ENCODE results near the gene ENC1. TPM values are rescaled to one million over a fixed set of nuclear protein-coding genes. Genes with fewer than 3 reads are reported as not detected.

ENC1 gene
- total RNA-seq (150 and 151 TPM in 2 replicates), polyA plus RNA-seq (35.9 and 58.8 TPM in 2 replicates)

GRCh38 chr5:74640450-74640953 is at the start of gene ENC1:
TSS of gene ENC1 (minus strand) at chr5:74640728. CDS start at chr5:74636485, 4,243 bp downstream.
- 0% methylated on average over 39 of the region's 59 CpGs for WGBS (ENCODE audit: low lambda C conversion rate, missing lambda C conversion rate)
- Histone ChIP-seq H3K4me3 (peak within 1 kb of the TSS; percentile 85), H3K79me2 (peaks cover 48% of the 10 kb centered on the region), H3K36me3 (replicated peaks; ENCODE audit: insufficient read depth, low read depth) (no peaks in the 10 kb centered on the region), H3K4me1 (ENCODE audit: insufficient read depth) (peaks cover 27% of the 10 kb centered on the region), H3K9me2 (replicated peaks; ENCODE audit: insufficient read depth) (no peaks in the 10 kb centered on the region), H4K20me1 (ENCODE audit: insufficient read depth, poor library complexity, severe bottlenecking) (peaks cover 43% of the 10 kb centered on the region), H3K27me3 (no peaks in the 10 kb centered on the region), H3K27ac (peak within 1 kb of the TSS; percentile 97), H3K4me2 (peak within 1 kb of the TSS; percentile 97), H2AFZ (peak within 1 kb of the TSS; percentile 62), H3K9me3 (ENCODE audit: low read depth) (no peaks in the 10 kb centered on the region)
- TF ChIP-seq EZH2phosphoT487 (IDR thresholded peaks at IDR 0.05; ENCODE audit: low read depth, severe bottlenecking, unreplicated experiment) = no peak
- peak; percentile 37 for TF ChIP-seq CTCF (IDR thresholded peaks at IDR 0.05; ENCODE audit: poor library complexity)
- TF ChIP-seq EZH2 (IDR thresholded peaks at IDR 0.05; ENCODE audit: borderline replicate concordance) = no peak
- peak; percentile 94 for DNase-seq (ENCODE audit: low spot score)

GRCh38 chr5:74686962-74687751 is 46.6 kb upstream of the ENC1 start:
- Histone ChIP-seq H2AFZ (no peak overlapping the region), H4K20me1 (ENCODE audit: insufficient read depth, poor library complexity, severe bottlenecking) (no peaks in the 10 kb centered on the region), H3K27me3 (no peaks in the 10 kb centered on the region), H3K4me3 (no peak overlapping the region), H3K36me3 (replicated peaks; ENCODE audit: insufficient read depth, low read depth) (no peaks in the 10 kb centered on the region), H3K79me2 (peaks cover 20% of the 10 kb centered on the region), H3K4me1 (ENCODE audit: insufficient read depth) (peaks cover 9% of the 10 kb centered on the region), H3K4me2 (peak overlapping the region; percentile 87), H3K9me2 (replicated peaks; ENCODE audit: insufficient read depth) (no peaks in the 10 kb centered on the region), H3K9me3 (ENCODE audit: low read depth) (no peaks in the 10 kb centered on the region), H3K27ac (peak overlapping the region; percentile 21)
- 77% methylated on average over 5 of the region's 5 CpGs for WGBS (ENCODE audit: low lambda C conversion rate, missing lambda C conversion rate)
- no peak for DNase-seq (ENCODE audit: low spot score)
- TF ChIP-seq EZH2phosphoT487 (IDR thresholded peaks at IDR 0.05; ENCODE audit: low read depth, severe bottlenecking, unreplicated experiment) (no peak), EZH2 (IDR thresholded peaks at IDR 0.05; ENCODE audit: borderline replicate concordance) (no peak), CTCF (IDR thresholded peaks at IDR 0.05; ENCODE audit: poor library complexity) (no peak)

GRCh38 chr5:74685979-74686631 is 45.6 kb upstream of the ENC1 start:
- H3K4me1 ChIP-seq (ENCODE audit: insufficient read depth) = peaks cover 9% of the 10 kb centered on the region
- H3K9me3 ChIP-seq (ENCODE audit: low read depth) = no peaks in the 10 kb centered on the region
- H4K20me1 ChIP-seq (ENCODE audit: insufficient read depth, poor library complexity, severe bottlenecking) = no peaks in the 10 kb centered on the region
- peak overlapping the region; percentile 83 for H2AFZ ChIP-seq
- H3K27ac ChIP-seq = peak overlapping the region; percentile 23
- TF ChIP-seq CTCF (IDR thresholded peaks at IDR 0.05; ENCODE audit: poor library complexity) = no peak
- no peak for TF ChIP-seq EZH2phosphoT487 (IDR thresholded peaks at IDR 0.05; ENCODE audit: low read depth, severe bottlenecking, unreplicated experiment)
- no peak for TF ChIP-seq EZH2 (IDR thresholded peaks at IDR 0.05; ENCODE audit: borderline replicate concordance)
- no peaks in the 10 kb centered on the region for H3K36me3 ChIP-seq (replicated peaks; ENCODE audit: insufficient read depth, low read depth)
- peaks cover 20% of the 10 kb centered on the region for H3K79me2 ChIP-seq
- no peaks in the 10 kb centered on the region for H3K27me3 ChIP-seq
- H3K9me2 ChIP-seq (replicated peaks; ENCODE audit: insufficient read depth) = no peaks in the 10 kb centered on the region
- DNase-seq (ENCODE audit: low spot score) = no peak
- WGBS (ENCODE audit: low lambda C conversion rate, missing lambda C conversion rate) = 56% methylated on average over 10 of the region's 10 CpGs
- peak overlapping the region; percentile 87 for H3K4me2 ChIP-seq
- H3K4me3 ChIP-seq = peak overlapping the region; percentile 86

Measured in hepatocyte (in vitro differentiated cells).